ENCODE data around the gene GRAP2. TPM values are rescaled to one million over a fixed set of nuclear protein-coding genes. Genes with fewer than 3 reads are reported as not detected.

Gene GRAP2
- total and polyA plus RNA-seq, 2 donors (not counting 1 experiment from before 2014, with no cell fraction given) = 13.5 to 26.4 TPM

DNA sequence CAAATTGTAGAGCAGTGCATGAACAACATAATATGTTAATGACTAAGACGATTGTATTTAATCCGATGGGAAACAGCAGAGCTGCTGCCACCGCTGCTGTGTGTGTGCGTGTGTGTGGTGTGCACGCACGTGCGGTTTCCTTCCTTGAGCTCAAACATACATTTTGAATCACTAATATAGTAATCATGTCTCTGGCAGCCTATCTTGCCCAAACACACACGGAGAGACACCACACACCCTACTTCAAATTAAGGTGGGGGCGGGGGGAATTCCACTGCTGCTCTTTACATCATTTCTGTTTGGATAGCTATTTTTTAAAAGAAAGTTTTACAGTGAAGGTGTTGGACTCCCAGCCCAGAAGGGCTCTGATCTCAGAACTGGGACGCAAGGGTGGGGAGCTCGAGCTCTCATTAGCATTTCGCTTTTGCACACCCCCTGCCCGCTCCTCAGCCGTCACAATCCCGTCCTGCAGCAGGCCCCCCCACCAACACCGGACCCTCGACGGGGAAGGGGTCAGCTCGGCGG is 93.2 kb downstream of the GRAP2 start:
- CTCF ChIA-PET = interaction anchor here (1.0 to 1.2 kb wide), 2 partner anchors 31 to 460 kb away, joined by 3 to 8 read pairs; no protein-coding TSS in a partner anchor
- intact Hi-C loops (cut with micrococcal nuclease) = no loop called here

More for the DNA sequence above, 93.2 kb downstream of the GRAP2 start:
- H3K36me3 ChIP-seq (replicated peaks in 1 of 2; ENCODE audit: control extremely low read depth in 1 of 2, control insufficient read depth in 1 of 2, extremely low read depth in 1 of 2, insufficient read depth in 2 of 2, low read length in 1 of 2) = no peaks in the 10 kb centered on the region
- H3K27ac ChIP-seq (ENCODE audit: low read length in 2 of 2) = no peak overlapping the region
- H4K20me1 ChIP-seq (ENCODE audit: control insufficient read depth, insufficient read depth, low read length, poor library complexity, severe bottlenecking) = no peaks in the 10 kb centered on the region
- peaks cover 0 to 4% (median 0%) of the 10 kb centered on the region in 3 donors for H3K9me3 ChIP-seq (ENCODE audit: control extremely low read depth in 1 of 3, control insufficient read depth in 2 of 3, insufficient read depth in 1 of 3, low read length in 2 of 3)
- no peak overlapping the region for H3K27ac Mint-ChIP-seq
- H3K4me2 ChIP-seq (replicated peaks; ENCODE audit: low read depth, low read length, poor library complexity, severe bottlenecking) = peak overlapping the region; percentile 79
- no peaks in the 10 kb centered on the region for H3K9me3 Mint-ChIP-seq (ENCODE audit: insufficient read depth)
- peak overlapping the region; percentile 57 for H2AFZ ChIP-seq (ENCODE audit: insufficient read depth, low read depth, low read length, poor library complexity, severe bottlenecking)
- H3K27me3 ChIP-seq (replicated peaks in 1 of 4; ENCODE audit: control extremely low read depth in 1 of 4, control insufficient read depth in 3 of 4, insufficient read depth in 4 of 4, low read length in 3 of 4) = peaks cover 0 to 54% (median 21%) of the 10 kb centered on the region in 4 experiments
- H3K4me3 Mint-ChIP-seq = peak overlapping the region; percentile 46
- H3K27me3 Mint-ChIP-seq = peaks cover 43% of the 10 kb centered on the region
- H3K4me1 ChIP-seq (ENCODE audit: control insufficient read depth in 2 of 2, insufficient read depth in 2 of 2, low read length in 2 of 2) = peaks cover 11 to 13% of the 10 kb centered on the region in 2 donors
- 15% methylated on average over 11 of the region's 20 CpGs for WGBS (ENCODE audit: insufficient coverage)
- POLR2A ChIA-PET = interaction anchor here (0.7 kb wide), 1 partner anchor 1478 kb away, joined by 5 read pairs; no protein-coding TSS in a partner anchor
- H3K9ac ChIP-seq (ENCODE audit: low read length) = peak overlapping the region; percentile 44
- peak overlapping the region in 3 of 5 experiments; percentile 8 to 37 (median 25) for H3K4me3 ChIP-seq (ENCODE audit: control extremely low read depth in 1 of 5, extremely low read depth in 1 of 5, insufficient read depth in 1 of 5, low read depth in 2 of 5, low read length in 4 of 5)
- TF ChIP-seq, protein P1, sequence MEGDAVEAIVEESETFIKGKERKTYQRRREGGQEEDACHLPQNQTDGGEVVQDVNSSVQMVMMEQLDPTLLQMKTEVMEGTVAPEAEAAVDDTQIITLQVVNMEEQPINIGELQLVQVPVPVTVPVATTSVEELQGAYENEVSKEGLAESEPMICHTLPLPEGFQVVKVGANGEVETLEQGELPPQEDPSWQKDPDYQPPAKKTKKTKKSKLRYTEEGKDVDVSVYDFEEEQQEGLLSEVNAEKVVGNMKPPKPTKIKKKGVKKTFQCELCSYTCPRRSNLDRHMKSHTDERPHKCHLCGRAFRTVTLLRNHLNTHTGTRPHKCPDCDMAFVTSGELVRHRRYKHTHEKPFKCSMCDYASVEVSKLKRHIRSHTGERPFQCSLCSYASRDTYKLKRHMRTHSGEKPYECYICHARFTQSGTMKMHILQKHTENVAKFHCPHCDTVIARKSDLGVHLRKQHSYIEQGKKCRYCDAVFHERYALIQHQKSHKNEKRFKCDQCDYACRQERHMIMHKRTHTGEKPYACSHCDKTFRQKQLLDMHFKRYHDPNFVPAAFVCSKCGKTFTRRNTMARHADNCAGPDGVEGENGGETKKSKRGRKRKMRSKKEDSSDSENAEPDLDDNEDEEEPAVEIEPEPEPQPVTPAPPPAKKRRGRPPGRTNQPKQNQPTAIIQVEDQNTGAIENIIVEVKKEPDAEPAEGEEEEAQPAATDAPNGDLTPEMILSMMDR (IDR thresholded peaks at IDR 0.05) = no peak
- no peak for TF ChIP-seq EZH2 (IDR thresholded peaks at IDR 0.05; ENCODE audit: borderline replicate concordance, insufficient read depth, low read depth, low read length, poor library complexity, severe bottlenecking)
- ATAC-seq (ENCODE audit: low read depth) (no peak), DNase-seq (peak; percentile 29)
- peaks cover 7% of the 10 kb centered on the region for H3K4me1 Mint-ChIP-seq
- no peaks in the 10 kb centered on the region for H3K79me2 ChIP-seq (ENCODE audit: control insufficient read depth, insufficient read depth, low read length)
